ENCODE results near the gene RAB1B. TPM values are rescaled to one million over a fixed set of nuclear protein-coding genes. Genes with fewer than 3 reads are reported as not detected.
"Not testable (repeated sequence)": the region's sequence is repeated elsewhere in the genome, so short reads cannot be mapped to it uniquely, and the experiment has no call there.

The RAB1B gene
- polyA plus RNA-seq, 5 donors = 107 to 161 (median 120) TPM

DNA sequence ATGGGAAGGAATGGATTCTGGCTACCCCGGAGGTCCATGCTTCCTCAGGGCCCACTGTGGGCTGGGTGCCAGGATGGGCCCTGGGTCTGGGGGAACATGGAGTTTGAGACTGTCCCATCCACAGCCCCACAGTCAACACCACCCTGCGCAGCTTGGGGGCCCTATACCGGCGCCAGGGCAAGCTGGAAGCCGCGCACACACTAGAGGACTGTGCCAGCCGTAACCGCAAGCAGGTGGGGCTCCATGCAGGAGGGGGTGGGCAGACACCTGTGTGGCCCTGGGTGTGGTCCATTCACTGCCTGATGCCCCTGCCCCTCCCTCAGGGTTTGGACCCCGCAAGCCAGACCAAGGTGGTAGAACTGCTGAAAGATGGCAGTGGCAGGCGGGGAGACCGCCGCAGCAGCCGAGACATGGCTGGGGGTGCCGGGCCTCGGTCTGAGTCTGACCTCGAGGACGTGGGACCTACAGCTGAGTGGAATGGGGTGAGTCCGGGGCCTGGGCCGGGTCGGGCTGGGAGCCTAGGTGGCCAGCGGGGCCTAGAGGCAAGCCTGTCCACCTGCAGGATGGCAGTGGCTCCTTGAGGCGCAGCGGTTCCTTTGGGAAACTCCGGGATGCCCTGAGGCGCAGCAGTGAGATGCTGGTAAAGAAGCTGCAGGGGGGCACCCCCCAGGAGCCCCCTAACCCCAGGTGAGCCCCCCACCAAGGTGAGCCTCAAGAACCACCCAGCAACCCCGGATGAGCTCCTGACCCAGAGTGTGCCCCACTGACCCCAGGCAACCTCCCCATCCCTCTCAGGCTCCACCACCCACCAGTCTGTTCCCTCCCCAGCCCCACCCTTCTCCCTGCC lies 2.7 kb upstream of the RAB1B start:
- DNase-seq = no peak

DNA sequence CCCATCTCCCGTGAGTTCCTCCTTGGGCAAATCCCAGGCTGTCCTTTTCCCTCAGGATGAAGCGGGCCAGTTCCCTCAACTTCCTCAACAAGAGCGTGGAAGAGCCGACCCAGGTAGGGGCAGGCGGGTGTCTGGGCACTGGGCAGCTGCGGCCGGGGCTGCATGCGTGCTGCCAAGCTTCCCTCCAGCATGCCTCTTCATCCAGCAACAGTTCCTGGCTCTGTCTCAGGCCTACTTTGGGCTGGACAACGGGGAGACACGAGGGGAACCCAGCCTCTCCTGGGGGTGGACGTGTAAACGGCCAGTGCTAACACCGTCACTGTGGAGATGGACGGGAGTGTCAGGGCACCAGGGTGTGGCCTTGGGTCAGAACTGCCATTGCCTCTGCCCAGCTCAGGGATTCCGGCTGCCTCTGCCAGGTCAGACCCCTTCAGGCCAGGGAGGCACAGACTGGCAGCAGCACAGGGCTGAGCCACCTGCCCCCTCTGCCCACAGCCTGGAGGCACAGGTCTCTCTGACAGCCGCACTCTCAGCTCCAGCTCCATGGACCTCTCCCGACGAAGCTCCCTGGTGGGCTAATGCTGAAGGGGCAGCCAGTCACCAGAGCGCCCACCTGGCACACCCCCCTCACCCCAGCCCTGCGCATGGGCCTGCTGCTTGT lies 1.9 kb upstream of the RAB1B start:
- DNase-seq = no peak

DNA sequence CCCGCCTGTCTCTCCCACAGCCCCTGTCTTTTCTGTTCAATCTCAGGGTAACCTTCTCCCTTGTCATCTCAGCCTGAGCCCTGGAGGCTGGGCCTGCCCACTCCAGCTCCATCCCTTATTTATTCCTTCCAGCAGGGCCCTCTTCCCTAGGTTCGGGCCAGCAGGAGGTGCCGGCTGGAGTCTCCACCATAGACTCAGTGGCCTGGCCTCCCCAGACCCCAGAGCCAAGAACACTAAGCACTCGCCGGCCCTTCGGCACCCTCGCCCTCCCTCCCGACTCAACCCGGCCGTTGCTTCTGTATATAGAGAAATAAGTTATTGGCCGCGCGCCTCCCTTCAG lies 1.4 kb upstream of the RAB1B start:
- no peak for DNase-seq

DNA sequence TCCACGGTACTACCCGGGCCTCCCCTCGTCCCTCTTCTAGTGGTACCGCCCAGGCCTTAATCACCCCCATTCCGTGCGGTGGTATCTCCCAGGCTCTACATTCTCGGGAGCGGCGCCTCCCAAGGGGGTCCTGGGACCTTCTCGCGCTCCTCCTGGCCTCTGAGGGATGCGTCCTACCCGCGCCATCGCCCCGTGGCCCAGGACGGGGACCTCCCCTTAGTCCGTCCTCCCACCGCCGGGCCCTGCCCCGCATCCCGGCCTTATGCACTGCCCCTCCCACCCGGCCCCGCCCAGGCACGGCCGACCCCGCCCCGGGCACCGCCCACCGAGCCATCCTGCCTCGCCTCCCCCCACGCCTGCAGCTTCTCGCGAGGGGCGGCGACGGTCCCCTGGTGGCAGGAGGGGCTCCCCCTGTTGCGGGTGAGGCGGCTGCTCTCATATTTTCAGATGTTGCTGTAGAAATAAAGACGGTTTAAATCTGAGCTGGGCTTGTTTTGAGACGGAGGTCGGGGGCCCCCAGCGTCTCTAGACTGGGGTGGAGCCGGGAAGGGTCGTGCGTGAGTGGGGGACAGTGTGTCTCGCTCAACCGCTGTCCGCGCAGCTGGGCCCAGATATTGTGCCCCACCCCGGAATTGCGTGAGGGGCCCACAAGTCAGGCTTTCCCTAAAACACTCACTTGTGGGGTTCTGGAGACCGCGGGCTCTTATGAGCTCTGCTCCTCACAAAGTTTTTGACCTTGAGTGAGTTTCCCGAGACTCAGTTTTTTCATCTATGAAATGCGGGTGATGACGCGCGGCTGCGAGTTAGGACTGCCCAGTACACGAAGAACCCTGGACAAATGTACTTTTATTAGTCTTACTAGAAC lies 828 bp upstream of the RAB1B start:
- peak; percentile 92 to 93 for DNase-seq

DNA sequence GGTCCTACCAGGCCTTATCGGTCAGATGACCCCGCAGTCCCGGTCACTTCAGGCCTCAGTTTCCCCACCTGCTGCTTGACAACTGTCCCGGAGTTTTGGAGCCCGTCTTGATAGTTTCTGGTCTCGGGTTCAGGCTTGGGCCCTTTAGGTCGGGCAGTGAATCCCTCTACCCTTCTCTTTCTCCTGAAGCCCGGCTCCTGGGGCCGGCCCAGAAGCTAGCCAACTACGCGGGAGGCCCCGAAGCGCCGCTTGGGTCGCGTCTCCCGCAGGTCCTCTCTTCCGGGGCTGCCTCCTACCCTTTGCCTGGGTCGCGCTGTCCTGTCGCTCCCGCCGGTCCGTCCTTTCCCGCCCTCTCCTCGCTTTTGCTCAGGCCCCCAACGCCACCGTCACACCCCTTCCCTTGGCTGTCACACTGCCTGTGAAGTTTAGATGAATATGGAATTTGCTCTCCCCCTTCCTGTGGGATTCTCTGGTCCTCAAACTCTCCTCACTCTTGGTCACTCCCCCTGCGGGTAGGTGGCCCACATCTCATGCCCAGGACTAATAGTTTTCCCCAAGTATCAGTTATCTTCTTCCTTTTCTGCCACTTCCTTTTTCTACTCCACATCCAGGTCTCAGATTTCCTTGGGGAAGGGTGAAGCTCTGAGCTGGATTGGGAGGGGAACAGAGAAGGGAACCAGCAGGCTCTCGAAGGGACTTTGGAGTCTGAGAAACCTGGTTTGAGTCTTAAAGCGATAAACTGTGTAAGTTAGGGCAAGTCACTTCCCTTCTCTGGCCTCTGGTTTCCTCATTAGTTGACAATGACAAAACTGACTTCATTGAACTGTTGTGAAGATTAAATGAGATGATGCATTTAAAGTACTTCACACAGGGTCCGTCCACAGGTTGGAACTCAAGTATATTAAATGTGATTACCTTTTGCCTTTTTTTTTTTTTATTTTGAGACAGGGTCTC lies 790 bp downstream of the RAB1B start:
- peak in 1 of 2 donors; percentile 23 for DNase-seq

DNA sequence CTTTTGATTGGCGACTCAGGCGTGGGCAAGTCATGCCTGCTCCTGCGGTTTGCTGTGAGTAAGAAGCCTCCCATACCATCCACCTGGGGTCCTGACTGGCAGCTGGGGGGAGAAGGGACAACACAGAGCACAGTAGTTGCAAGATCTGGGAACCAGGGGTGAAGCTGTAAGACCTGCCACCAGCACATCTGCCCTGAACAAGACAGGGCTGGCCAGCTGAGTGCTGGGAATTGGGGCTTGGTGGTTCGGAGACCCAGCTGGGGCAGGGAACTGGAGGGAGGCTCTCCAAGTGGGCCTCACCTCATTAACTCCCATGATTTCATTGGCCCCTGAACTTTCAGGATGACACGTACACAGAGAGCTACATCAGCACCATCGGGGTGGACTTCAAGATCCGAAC lies 3.4 kb downstream of the RAB1B start:
- DNase-seq = no peak

DNA sequence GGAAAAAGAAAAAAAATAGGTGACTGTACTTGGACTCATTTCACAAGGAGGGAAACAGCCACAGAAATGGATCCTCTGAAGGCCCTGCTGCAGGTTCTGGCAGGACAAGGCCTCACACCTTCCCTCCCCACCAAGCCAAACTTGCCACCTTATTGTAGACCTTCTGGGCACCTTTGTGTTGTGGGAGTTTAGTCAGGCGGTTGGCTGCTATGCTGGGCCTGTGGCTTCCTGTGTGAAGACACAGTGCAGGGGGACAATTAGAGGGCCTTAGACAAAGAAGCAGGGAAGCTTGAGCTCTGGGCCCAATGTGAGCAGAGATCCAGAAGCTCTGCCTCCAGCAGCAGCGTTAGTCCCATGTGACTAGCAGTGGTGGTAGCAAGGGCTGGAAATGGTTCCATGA lies 4.2 kb downstream of the RAB1B start:
- DNase-seq = no peak

DNA sequence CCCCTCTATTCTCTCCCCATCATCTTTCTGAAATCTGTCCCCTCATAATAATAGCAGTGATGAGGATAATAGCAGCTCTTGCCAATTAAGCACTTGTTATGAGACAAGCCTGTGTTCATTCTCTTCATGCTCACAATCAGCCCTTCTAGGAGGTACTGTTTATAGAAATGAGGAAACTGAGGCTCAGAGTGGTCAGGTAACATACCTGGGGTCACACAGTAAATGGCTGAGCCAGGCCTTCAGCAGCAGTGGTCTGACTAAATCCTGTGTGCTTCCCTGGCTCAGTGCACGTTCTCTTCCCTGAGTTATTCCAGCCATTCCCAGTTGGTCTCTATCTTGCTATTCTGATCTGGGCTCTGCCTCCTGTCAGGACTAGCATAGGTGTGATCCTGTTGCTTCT lies 5.8 kb downstream of the RAB1B start:
- DNase-seq = no peak

DNA sequence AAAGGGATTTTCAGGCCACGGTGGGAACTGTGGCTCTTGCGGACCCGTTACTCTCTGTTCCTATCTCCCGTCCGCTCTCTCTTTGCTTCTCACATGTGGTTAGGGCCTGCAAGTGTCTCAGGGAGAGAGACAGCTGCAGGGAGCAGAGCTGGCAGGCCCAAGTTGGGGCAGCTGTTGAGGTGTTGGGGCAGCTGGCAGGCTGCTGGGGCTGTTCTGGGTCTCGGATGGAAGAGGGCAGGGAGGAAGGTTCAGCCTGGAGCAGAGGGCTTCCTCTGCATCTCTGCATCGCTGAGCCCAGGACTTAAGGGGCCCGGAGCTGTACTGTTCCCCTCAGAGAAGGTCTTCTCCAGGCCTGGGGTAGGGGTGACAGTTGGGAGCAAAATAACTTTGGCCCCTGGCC lies 7.0 kb downstream of the RAB1B start:
- no peak for DNase-seq

DNA sequence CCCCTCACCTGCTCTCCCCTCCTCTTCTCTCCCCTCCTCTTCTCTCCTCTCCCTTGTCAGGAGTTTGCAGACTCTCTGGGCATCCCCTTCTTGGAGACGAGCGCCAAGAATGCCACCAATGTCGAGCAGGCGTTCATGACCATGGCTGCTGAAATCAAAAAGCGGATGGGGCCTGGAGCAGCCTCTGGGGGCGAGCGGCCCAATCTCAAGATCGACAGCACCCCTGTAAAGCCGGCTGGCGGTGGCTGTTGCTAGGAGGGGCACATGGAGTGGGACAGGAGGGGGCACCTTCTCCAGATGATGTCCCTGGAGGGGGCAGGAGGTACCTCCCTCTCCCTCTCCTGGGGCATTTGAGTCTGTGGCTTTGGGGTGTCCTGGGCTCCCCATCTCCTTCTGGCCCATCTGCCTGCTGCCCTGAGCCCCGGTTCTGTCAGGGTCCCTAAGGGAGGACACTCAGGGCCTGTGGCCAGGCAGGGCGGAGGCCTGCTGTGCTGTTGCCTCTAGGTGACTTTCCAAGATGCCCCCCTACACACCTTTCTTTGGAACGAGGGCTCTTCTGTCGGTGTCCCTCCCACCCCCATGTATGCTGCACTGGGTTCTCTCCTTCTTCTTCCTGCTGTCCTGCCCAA lies 7.7 kb downstream of the RAB1B start:
- no peak for DNase-seq

DNA sequence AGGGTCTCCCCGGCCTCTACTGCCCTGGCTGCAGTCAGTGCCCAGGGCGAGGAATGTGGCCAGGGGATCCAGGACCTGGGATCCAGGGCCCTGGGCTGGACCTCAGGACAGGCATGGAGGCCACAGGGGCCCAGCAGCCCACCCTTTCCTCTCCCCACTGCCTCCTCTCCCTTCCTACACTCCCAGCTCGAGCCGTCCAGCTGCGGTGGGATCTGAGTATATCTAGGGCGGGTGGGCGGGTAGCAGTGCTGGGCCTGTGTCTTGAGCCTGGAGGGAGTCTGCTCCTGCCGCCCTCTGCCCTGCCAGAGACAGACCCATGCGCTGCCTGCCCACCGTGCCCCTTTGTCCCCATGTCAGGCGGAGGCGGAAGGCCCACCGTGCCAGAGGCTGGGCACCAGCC lies 8.2 kb downstream of the RAB1B start:
- not testable (repeated sequence) for DNase-seq

DNA sequence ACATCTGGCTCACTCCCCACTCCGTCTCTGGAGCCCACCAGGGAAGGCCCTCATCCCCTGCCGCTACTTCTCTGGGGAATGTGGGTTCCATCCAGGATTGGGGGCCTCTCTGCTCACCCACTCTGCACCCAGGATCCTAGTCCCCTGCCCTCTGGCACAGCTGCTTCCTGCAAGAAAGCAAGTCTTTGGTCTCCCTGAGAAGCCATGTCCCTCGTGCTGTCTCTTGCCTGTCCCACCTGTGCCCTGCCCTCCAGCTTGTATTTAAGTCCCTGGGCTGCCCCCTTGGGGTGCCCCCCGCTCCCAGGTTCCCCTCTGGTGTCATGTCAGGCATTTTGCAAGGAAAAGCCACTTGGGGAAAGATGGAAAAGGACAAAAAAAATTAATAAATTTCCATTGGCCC lies 8.6 kb downstream of the RAB1B start:
- not testable (repeated sequence) for DNase-seq

DNA sequence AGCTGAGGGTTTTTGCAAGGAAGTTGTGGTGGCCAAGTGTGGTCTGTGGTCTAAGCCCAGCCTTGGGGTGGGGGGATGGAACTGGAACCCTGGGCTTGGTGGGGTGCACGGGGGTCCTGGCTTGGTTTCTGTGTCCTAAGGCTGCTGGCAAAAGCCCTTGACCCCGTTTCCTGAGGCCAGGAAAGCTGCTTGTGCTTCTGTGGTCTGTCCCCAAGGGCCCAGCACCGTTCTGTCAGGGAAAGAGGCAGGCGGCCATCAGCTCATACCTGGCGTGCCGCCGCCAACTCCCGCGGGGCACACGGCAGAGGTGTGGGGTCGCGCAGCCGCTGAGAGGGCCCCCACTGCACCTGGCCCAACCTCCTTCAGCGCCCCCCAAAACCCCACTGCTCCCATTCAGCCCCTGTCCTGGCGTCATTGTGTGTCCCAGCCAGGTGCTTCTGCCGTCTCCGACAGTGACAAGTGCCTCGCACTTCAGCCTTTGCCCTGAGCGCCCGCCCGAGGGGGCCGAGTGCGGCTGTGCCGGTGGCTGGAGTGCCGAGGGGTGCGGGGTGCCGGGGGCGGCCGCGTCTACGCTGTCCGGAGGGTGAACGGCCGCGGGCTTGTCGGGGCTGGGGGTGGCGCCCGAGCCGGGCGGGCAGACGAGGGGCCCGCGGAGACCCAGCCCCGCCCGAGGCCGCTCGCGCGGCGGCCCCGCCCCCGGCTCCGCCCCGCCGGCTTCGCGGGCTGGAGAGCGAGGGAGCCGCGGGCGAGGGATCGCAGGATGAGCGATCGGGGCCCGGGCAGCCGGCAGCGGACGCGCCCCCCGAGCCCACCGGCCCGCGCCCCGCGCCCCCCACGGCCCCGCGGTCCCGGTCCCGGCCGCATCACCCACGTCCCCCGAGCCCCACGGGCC lies 9.3 kb downstream of the RAB1B start, which contains the start of gene CNIH2:
CNIH2 (plus strand) TSS at position 705 of the 892 bp plus-strand sequence. CDS start 282 bp downstream, outside the sequence.
- DNase-seq = no peak

DNA sequence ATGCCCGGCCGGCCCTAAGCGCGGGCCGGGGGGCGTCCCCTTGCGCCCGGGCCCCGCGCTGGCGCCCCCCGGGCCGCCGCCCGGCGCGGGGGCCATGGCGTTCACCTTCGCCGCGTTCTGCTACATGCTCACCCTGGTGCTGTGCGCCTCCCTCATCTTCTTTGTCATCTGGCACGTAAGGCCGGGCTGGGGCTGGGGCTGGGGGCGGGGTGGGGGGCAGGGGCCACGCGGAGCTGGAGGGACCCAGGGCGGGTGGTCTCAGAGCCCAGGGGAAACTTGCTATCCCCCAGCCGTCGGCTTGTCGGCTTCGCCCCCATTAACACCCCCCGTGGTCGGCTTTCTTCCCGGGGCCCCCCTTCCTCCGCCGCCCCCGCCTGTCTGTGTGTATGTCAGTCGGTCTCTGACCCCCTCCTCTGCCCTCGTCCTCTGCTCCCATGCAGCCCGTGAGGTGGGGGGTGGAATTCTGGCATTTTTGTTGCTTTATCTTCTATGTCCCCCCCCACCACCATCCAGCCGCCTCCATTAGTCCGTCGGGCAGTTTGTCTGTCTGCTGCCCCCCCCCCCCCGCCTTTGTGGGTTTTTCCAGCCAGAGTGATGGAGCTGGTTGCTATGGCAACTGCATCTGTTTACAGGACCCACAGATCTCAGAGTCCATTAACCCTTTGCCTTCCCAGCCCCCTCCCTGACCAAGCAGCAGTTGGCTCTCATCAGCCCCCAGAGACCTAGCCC lies 10.1 kb downstream of the RAB1B start:
- DNase-seq = no peak

DNA sequence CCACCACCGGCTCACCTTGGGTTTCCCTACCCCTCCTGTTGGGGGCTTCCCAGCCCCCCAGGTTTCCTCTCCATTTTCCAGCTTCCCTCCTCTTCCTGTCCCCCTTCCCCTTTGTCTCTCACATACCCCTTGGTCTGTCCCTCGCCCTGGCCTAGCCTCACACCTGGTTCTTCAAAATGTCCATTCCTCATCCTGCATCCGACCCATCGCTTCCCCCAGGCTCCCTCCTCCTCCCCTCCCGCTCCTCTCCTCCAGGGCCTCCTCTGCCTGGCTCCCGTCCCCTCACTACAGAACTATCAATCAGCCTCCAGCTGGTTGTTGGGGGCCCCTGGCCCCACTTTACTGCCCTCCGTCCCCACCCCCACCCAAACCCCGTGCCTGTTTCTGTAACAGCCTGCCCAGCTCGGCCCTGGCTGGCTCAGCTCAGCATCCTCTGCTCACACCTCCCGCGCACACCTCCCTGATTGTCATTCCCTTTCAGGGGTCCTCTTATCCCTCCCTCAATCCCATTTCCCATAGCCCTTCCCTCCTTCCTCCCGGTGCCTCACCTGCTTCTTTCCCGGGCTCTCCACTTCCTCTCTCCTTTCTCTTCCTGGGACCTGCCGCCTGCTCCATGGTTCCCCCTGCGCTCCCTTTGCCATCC lies 10.8 kb downstream of the RAB1B start:
- no peak for DNase-seq

DNA sequence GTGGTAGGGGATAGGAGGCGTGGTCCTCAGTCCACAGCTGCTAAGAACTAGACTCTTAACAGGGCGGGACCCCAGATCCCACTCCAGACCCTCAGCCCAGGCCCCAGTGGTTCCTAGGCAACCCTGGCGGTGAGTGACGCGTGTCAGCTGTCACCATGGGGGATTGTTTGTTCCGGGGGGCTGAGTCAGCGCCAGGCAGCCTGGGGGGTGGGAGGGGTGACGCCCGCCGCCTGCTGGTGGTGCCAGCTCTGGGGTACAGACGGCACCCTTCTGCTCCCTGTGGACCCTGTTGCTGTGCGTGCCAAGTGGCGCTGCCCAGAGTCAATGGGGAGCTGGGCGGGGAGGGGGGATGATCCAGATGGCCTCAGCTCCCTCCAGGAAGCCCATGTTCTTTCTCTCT lies 12.0 kb downstream of the RAB1B start:
- no peak for DNase-seq

DNA sequence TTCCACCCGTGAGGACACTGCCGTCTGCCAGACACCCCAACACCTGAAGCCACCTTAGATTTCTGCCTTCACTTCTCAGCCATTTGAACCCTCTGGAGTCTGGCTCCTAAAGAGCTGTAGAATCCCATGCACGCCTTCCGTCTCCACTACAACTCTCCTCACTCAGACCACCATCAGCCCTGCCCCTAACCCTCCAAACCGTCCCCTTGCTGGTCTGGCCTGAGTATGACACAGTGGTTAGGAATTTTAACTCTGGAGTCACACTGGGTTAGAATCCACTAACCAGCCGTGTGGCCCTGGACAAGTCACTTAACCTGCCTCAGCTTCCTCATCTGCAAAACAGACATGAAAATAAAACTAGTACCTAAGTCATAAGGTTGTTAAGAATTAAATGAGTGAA lies 12.6 kb downstream of the RAB1B start:
- DNase-seq = no peak

DNA sequence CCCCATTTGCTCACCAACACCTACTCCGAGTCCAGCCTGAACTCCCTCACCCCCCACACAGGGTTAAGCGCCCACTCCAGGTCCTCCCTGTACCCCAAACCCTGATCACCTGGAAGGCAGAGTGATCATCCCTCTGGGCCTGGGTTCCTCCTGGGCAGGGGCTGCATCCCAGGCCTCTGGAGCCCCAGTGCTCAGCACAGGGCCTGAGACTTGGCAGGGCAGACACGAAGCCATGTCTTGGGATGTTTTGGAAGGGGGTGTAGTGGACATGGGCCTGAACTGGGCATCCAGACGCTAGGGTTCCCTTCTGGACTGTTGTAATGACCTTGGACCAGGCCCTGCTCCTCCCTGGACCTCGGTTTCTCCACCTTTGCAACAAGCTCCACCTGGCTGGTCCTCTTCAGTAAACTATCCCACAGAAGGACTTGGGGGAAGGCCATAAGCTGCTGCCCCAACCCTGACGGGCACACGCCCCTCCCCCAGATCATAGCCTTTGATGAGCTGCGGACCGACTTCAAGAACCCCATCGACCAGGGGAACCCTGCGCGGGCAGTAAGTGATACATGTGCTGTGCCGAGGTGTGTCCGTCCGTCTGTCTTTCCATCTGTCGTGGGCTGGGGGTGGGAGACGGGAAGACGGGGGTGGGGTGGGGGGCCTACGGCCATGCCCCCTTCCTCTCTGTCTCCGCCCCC lies 13.5 kb downstream of the RAB1B start:
- no peak for DNase-seq
